NCI-H146 (cell line): Measurements from ENCODE around the gene DSG3.

Experiments used
- DNase-seq: peaks from one replicate; lab custom pipeline; 2025; lab: John Stamatoyannopoulos, UW

The DSG3 gene

GRCh38 chr18:31432316-31432715 lies 15.2 kb upstream of the DSG3 start:
- DNase-seq: no peak

- DNase-seq: no peak
Observed at GRCh38 chr18:31436825-31437224, 10.7 kb upstream of the DSG3 start.

- no peak for DNase-seq
Observed at GRCh38 chr18:31438402-31438801, 9.1 kb upstream of the DSG3 start.

- no peak for DNase-seq
Observed at GRCh38 chr18:31439807-31440325, 7.7 kb upstream of the DSG3 start.

- no peak for DNase-seq
Observed at GRCh38 chr18:31440787-31441186, 6.8 kb upstream of the DSG3 start.

GRCh38 chr18:31441493-31441892 lies 6.0 kb upstream of the DSG3 start:
- no peak for DNase-seq

GRCh38 chr18:31444142-31444541 lies 3.4 kb upstream of the DSG3 start:
- no peak for DNase-seq

- no peak for DNase-seq
Observed at GRCh38 chr18:31445908-31446307, 1.6 kb upstream of the DSG3 start.

- DNase-seq: no peak
Observed at GRCh38 chr18:31446854-31447253, 687 bp upstream of the DSG3 start.

GRCh38 chr18:31450409-31450808 lies 2.9 kb downstream of the DSG3 start:
- DNase-seq: no peak

- no peak for DNase-seq
Observed at GRCh38 chr18:31451625-31452024, 4.1 kb downstream of the DSG3 start.

GRCh38 chr18:31454066-31454708 lies 6.6 kb downstream of the DSG3 start:
- no peak for DNase-seq

- no peak for DNase-seq
Observed at GRCh38 chr18:31469629-31470028, 22.1 kb downstream of the DSG3 start.

GRCh38 chr18:31478688-31479087 lies 31.1 kb downstream of the DSG3 start:
- no peak for DNase-seq

GRCh38 chr18:31482051-31482450 lies 34.5 kb downstream of the DSG3 start:
- DNase-seq: no peak

GRCh38 chr18:31483396-31483795 lies 35.9 kb downstream of the DSG3 start:
- DNase-seq: no peak

GRCh38 chr18:31484461-31484860 lies 36.9 kb downstream of the DSG3 start:
- no peak for DNase-seq

GRCh38 chr18:31486165-31486564 lies 38.6 kb downstream of the DSG3 start:
- no peak for DNase-seq

- no peak for DNase-seq
Observed at GRCh38 chr18:31487246-31488015, 39.9 kb downstream of the DSG3 start.

- DNase-seq: no peak
Observed at GRCh38 chr18:31489311-31489710, 41.8 kb downstream of the DSG3 start.

GRCh38 chr18:31490387-31490786 lies 42.8 kb downstream of the DSG3 start:
- no peak for DNase-seq

GRCh38 chr18:31490833-31491232 lies 43.3 kb downstream of the DSG3 start:
- DNase-seq: no peak

- DNase-seq: no peak
Observed at GRCh38 chr18:31491586-31491985, 44.0 kb downstream of the DSG3 start.

- no peak for DNase-seq
Observed at GRCh38 chr18:31492671-31493070, 45.1 kb downstream of the DSG3 start.
